AG04450 (cell line): ENCODE results near the gene TSPEAR. TPM values are rescaled to one million over a fixed set of nuclear protein-coding genes. Genes with fewer than 3 reads are reported as not detected.
"Not testable (repeated sequence)": the region's sequence is repeated elsewhere in the genome, so short reads cannot be mapped to it uniquely, and the experiment has no call there.

Source experiments
- CTCF ChIA-PET: fragments of 300-600, 350-600 bp; formaldehyde crosslinking; extraction: SDS; loops from one replicate; lab custom pipeline; 2022; ENCODE audit warnings: antibody characterized with exemption, inconsistent platforms; lab: Charles Lee
- POLR2A ChIA-PET: fragments of 350-600 bp; formaldehyde crosslinking; extraction: SDS; loops from one replicate; lab custom pipeline; 2021; ENCODE audit warnings: antibody characterized with exemption, inconsistent platforms; lab: Yijun Ruan, JAX
- DNase-seq: peaks from one replicate; pipeline ENCODE4 v3.0.0-alpha.2; 2011; ENCODE audit warnings: low read depth, low spot score
- H3K27ac ChIP-seq: one replicate; pipeline ENCODE4 v1.5.1; 2012; ENCODE audit warnings: low read depth, low read length, control low read depth
- H3K27me3 ChIP-seq: one replicate; pipeline ENCODE4 v1.6.0; 2012; ENCODE audit warnings: low read length; ENCODE audit not compliant: control insufficient read depth, insufficient read depth
- H3K4me3 ChIP-seq: 2 replicates; pipeline ENCODE4 v1.5.1; 2011; ENCODE audit warnings: mild to moderate bottlenecking, low read depth, low read length, control low read depth
- H3K9me3 ChIP-seq: 2 replicates; pipeline ENCODE4 v1.5.1; 2012; ENCODE audit warnings: low read length; ENCODE audit not compliant: control insufficient read depth, insufficient read depth
- CTCF ChIP-seq: IDR thresholded peaks from 2 replicates; pipeline ENCODE4 v1.5.1; 2011; ENCODE audit warnings: low read depth, low read length, control low read depth, inconsistent platforms
- polyA plus RNA-seq: library from polyadenylated mRNA; depleted of rRNA; stranded (reverse); fragments of >200 nt; gene quantifications from 2 replicates; pipeline ENCODE4 v1.2.3, GENCODE V29; 2011

The TSPEAR gene
- polyA plus RNA-seq, 1 experiment = not detected

GRCh38 chr21:44691686-44692085, 19.7 kb downstream of the TSPEAR start:
- H3K9me3 ChIP-seq = no peaks in the 10 kb centered on the region; the same call in 1 of the 2 replicates
- peaks cover 12% of the 10 kb centered on the region for H3K27me3 ChIP-seq
- no peak for DNase-seq
- ChIA-PET CTCF (interaction anchor here (1.2 kb wide), 1 partner anchor 102 kb away, joined by 7 read pairs; no protein-coding TSS in a partner anchor), POLR2A (no interaction called here)
- no peak overlapping the region for H3K27ac ChIP-seq
- TF ChIP-seq CTCF = no peak
- no peak overlapping the region for H3K4me3 ChIP-seq

- H3K27ac ChIP-seq, H3K4me3 ChIP-seq, H3K9me3 ChIP-seq, POLR2A ChIA-PET, CTCF ChIA-PET, H3K27me3 ChIP-seq, DNase-seq: not testable (repeated sequence)
Observed at GRCh38 chr21:44689740-44690139, 21.6 kb downstream of the TSPEAR start.

- Histone ChIP-seq H3K4me3 (no peak overlapping the region), H3K27ac (no peak overlapping the region), H3K27me3 (peaks cover 12% of the 10 kb centered on the region), H3K9me3 (no peaks in the 10 kb centered on the region)
- TF ChIP-seq CTCF = no peak
- POLR2A ChIA-PET = no interaction called here
- CTCF ChIA-PET = no interaction called here
- no peak for DNase-seq
Observed at GRCh38 chr21:44687671-44688070, 23.7 kb downstream of the TSPEAR start.

GRCh38 chr21:44686843-44687561, 24.4 kb downstream of the TSPEAR start:
- TF ChIP-seq CTCF = no peak
- no peak for DNase-seq
- Histone ChIP-seq H3K9me3 (no peaks in the 10 kb centered on the region), H3K27ac (no peak overlapping the region), H3K27me3 (peaks cover 14% of the 10 kb centered on the region), H3K4me3 (no peak overlapping the region)
- ChIA-PET CTCF (no interaction called here), POLR2A (no interaction called here)

- Histone ChIP-seq H3K27me3 (peaks cover 14% of the 10 kb centered on the region), H3K4me3 (no peak overlapping the region), H3K9me3 (no peaks in the 10 kb centered on the region), H3K27ac (no peak overlapping the region)
- DNase-seq = no peak
- CTCF ChIA-PET = no interaction called here
- POLR2A ChIA-PET = no interaction called here
- no peak for TF ChIP-seq CTCF
Observed at GRCh38 chr21:44686000-44686781, 25.2 kb downstream of the TSPEAR start.

GRCh38 chr21:44685050-44685449, 26.3 kb downstream of the TSPEAR start:
- DNase-seq, H3K4me3 ChIP-seq, H3K27ac ChIP-seq, H3K9me3 ChIP-seq, POLR2A ChIA-PET, CTCF ChIA-PET: not testable (repeated sequence)
- H3K27me3 ChIP-seq = peaks cover 16% of the 10 kb centered on the region
